Spleen (tissue), 11 donors: ENCODE measurements around the gene UACA. TPM values are rescaled to one million over a fixed set of nuclear protein-coding genes. Genes with fewer than 3 reads are reported as not detected.

Experiments used
- DNase-seq: peaks from one replicate; pipeline ENCODE4 v3.0.0-alpha.2; 2020
- H3K27ac ChIP-seq, 8 donors: fragments of 200-600 bp; sonication (generic) in 7 of 8; 1 replicate in 4 of 8; 2 replicates in 4 of 8; pipeline versions ENCODE4 v1.5.0 to v1.8.0; 2016 to 2021; ENCODE audit warnings: inconsistent platforms in 4 of 8, mild to moderate bottlenecking in 4 of 8, moderate library complexity in 1 of 8
- H3K27me3 ChIP-seq, 7 donors: fragments of 200-600 bp; sonication (generic) in 6 of 7; replicated peaks in 1 of 7; 1 replicate in 4 of 7; 2 replicates in 3 of 7; pipeline versions ENCODE4 v1.5.0 to v1.8.0; 2016 to 2021; ENCODE audit warnings: inconsistent platforms in 3 of 7, mild to moderate bottlenecking in 1 of 7
- H3K36me3 ChIP-seq, 6 donors: fragments of 200-600 bp; sonication (generic) in 5 of 6; 1 replicate in 4 of 6; 2 replicates in 2 of 6; pipeline versions ENCODE4 v1.5.0 to v1.8.0; 2016 to 2021; ENCODE audit warnings: inconsistent platforms in 2 of 6
- H3K4me1 ChIP-seq, 6 donors: fragments of 200-600 bp; sonication (generic) in 5 of 6; 1 replicate in 3 of 6; 2 replicates in 3 of 6; pipeline versions ENCODE4 v1.5.0 to v1.8.0; 2016 to 2021; ENCODE audit warnings: inconsistent platforms in 3 of 6
- H3K4me3 ChIP-seq, 8 donors: fragments of 200-600 bp; sonication (generic) in 7 of 8; 1 replicate in 4 of 8; 2 replicates in 4 of 8; pipeline versions ENCODE4 v1.5.0 to v1.8.0; 2016 to 2021; ENCODE audit warnings: inconsistent platforms in 4 of 8, mild to moderate bottlenecking in 4 of 8, moderate library complexity in 2 of 8
- H3K9me3 ChIP-seq, 8 donors: fragments of 200-600 bp; sonication (generic) in 7 of 8; 1 replicate in 4 of 8; 2 replicates in 4 of 8; pipeline versions ENCODE4 v1.5.0 to v1.8.0; 2016 to 2021; ENCODE audit warnings: inconsistent platforms in 4 of 8
- POLR2A ChIP-seq, 3 donors: fragments of 450-650 bp; IDR thresholded peaks; one replicate each; pipeline ENCODE4 v1.5.1; 2017; ENCODE audit warnings: antibody characterized with exemption in 3 of 3, mild to moderate bottlenecking in 1 of 3
- POLR2AphosphoS5 ChIP-seq, 3 donors: sonication (generic); formaldehyde crosslinking; IDR thresholded peaks; one replicate each; pipeline ENCODE4 v1.5.1; 2017; ENCODE audit warnings: antibody characterized with exemption in 3 of 3
- WGBS, 5 donors: extraction: QIAGEN DNeasy Blood & Tissue Kit in 3 of 5; methylation state at CpG; one replicate each; pipeline versions ENCODE4 v1.1.5 to v1.1.7; 2013 to 2018; 5-methylcytosine and 5-hydroxymethylcytosine counted together
- intact Hi-C: fragments of 100-400 bp; cut with DNase I; formaldehyde crosslinking; loops from one replicate; pipeline ENCODE4 v1.15.0; 2023; ENCODE audit warnings: low total_unique reads
- polyA plus RNA-seq, 3 donors: library from polyadenylated mRNA; stranded (reverse); fragments of 200-250 nt; gene quantifications; one replicate each; pipeline ENCODE4 v1.2.1, GENCODE V29; 2013
- total RNA-seq, 7 donors: library from RNA; depleted of rRNA in 3 of 7; stranded (reverse); fragments of >200 nt in 3 of 7; fragmentation: NEBNext Ultra II Directional in 4 of 7; extraction: Animal tissue kit (Norgen Biotek cat#: 25700) in 4 of 7; gene quantifications; one replicate each; pipeline versions ENCODE4 v1.1.0 to v1.2.1, GENCODE V29; 2016 to 2021
- TF ChIP-seq, protein P1 (sequence below), 11 experiments: fragments of 200-600 bp in 7 of 11; fragments of 450-650 bp in 4 of 11; sonication (generic) in 4 of 11; IDR thresholded peaks in 8 of 11; conservative IDR thresholded peaks in 3 of 11; 1 replicate in 7 of 11; 2 replicates in 4 of 11; pipeline versions ENCODE4 v1.4.0 to v1.8.0; 2016 to 2021; ENCODE audit warnings: antibody characterized with exemption in 11 of 11, inconsistent platforms in 4 of 11, mild to moderate bottlenecking in 1 of 11
- donor health status: healthy with polysubstance abuse.
- donor health status: DM: no; HTN: no; CAD: no; lungs with moderate emphysema.
- donor health status: DM: no; HTN: no; CAD: no.
- donor health status: Bipolar disorder and iron deficiency.
- donor health status: healthy.
- donor health status: DM: no; HTN: no; CAD: no.
- donor health status: DM: yes; HTN: yes; CAD: no.

Gene UACA
- total and polyA plus RNA-seq, 10 donors = 21.9 to 113 (median 78.6) TPM

DNA sequence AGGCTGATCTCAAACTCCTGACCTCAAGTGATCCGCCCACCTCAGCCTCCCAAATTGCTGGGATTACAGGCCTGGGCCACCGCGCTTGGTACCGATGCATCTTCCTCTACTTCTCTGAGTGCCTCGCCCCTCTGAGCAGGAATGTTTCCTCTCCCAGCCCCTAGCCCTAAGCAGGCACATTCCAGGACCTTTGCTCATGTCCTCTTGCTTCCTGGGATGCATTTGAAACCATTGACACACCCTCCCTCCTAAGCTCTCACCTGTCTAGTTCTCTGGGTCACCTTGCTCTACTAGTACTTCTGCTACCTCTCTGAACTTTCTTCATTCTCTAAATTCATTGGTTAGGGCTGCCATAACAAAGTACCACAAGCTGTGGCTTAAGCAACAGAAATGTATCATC lies 17.9 kb upstream of the UACA start:
- no peaks in the 10 kb centered on the region for H3K36me3 ChIP-seq
- peaks cover 0 to 22% (median 0%) of the 10 kb centered on the region in 7 donors for H3K27me3 ChIP-seq
- DNase-seq = no peak
- peaks cover 0 to 5% (median 0%) of the 10 kb centered on the region in 6 donors for H3K4me1 ChIP-seq
- WGBS, 5 donors = 89 to 94% (median 94%) methylated on average over 5 of the region's 5 CpGs
- intact Hi-C loops = no loop called here
- TF ChIP-seq, protein P1, sequence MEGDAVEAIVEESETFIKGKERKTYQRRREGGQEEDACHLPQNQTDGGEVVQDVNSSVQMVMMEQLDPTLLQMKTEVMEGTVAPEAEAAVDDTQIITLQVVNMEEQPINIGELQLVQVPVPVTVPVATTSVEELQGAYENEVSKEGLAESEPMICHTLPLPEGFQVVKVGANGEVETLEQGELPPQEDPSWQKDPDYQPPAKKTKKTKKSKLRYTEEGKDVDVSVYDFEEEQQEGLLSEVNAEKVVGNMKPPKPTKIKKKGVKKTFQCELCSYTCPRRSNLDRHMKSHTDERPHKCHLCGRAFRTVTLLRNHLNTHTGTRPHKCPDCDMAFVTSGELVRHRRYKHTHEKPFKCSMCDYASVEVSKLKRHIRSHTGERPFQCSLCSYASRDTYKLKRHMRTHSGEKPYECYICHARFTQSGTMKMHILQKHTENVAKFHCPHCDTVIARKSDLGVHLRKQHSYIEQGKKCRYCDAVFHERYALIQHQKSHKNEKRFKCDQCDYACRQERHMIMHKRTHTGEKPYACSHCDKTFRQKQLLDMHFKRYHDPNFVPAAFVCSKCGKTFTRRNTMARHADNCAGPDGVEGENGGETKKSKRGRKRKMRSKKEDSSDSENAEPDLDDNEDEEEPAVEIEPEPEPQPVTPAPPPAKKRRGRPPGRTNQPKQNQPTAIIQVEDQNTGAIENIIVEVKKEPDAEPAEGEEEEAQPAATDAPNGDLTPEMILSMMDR (IDR thresholded peaks at IDR 0.05 in 8 of 11, conservative IDR thresholded peaks at IDR 0.05 in 3 of 11) = no peak
- no peak for TF ChIP-seq POLR2AphosphoS5 (IDR thresholded peaks at IDR 0.05)
- TF ChIP-seq POLR2A (IDR thresholded peaks at IDR 0.05) = no peak
- H3K27ac ChIP-seq = no peak overlapping the region
- no peaks in the 10 kb centered on the region for H3K9me3 ChIP-seq
- no peak overlapping the region for H3K4me3 ChIP-seq

GRCh38 chr15:70778258-70779076 lies 15.1 kb upstream of the UACA start:
- 74 to 88% (median 81%) methylated on average over 3 of the region's 3 CpGs for WGBS, 5 donors
- TF ChIP-seq, protein P1 (IDR thresholded peaks at IDR 0.05 in 8 of 11, conservative IDR thresholded peaks at IDR 0.05 in 3 of 11) = no peak
- TF ChIP-seq POLR2AphosphoS5 (IDR thresholded peaks at IDR 0.05) = no peak
- TF ChIP-seq POLR2A (IDR thresholded peaks at IDR 0.05) = no peak
- peaks cover 0 to 8% (median 0%) of the 10 kb centered on the region in 6 donors for H3K4me1 ChIP-seq

GRCh38 chr15:70777170-70777926 lies 14.0 kb upstream of the UACA start:
- H3K4me1 ChIP-seq = peaks cover 0 to 8% (median 0%) of the 10 kb centered on the region in 6 donors
- H3K36me3 ChIP-seq = no peaks in the 10 kb centered on the region
- no peak for DNase-seq
- no peak overlapping the region for H3K27ac ChIP-seq
- TF ChIP-seq POLR2A (IDR thresholded peaks at IDR 0.05) (no peak), POLR2AphosphoS5 (IDR thresholded peaks at IDR 0.05) (no peak)
- TF ChIP-seq, protein P1 (IDR thresholded peaks at IDR 0.05 in 8 of 11, conservative IDR thresholded peaks at IDR 0.05 in 3 of 11) = no peak
- 40 to 60% (median 47%) methylated on average over 7 of the region's 7 CpGs for WGBS, 5 donors
- peaks cover 0 to 12% (median 0%) of the 10 kb centered on the region in 7 donors for H3K27me3 ChIP-seq
- intact Hi-C loops = no loop called here
- no peaks in the 10 kb centered on the region for H3K9me3 ChIP-seq
- no peak overlapping the region for H3K4me3 ChIP-seq

More at GRCh38 chr15:70778258-70779076, 15.1 kb upstream of the UACA start:
- no peaks in the 10 kb centered on the region for H3K36me3 ChIP-seq
- peaks cover 0 to 22% (median 0%) of the 10 kb centered on the region in 7 donors for H3K27me3 ChIP-seq
- no peak for DNase-seq
- H3K9me3 ChIP-seq = no peaks in the 10 kb centered on the region
- no peak overlapping the region for H3K4me3 ChIP-seq
- H3K27ac ChIP-seq = no peak overlapping the region
- intact Hi-C loops = no loop called here

GRCh38 chr15:70775160-70775559 lies 11.8 kb upstream of the UACA start:
- H3K27ac ChIP-seq = no peak overlapping the region
- H3K4me1 ChIP-seq = peaks cover 0 to 11% (median 2%) of the 10 kb centered on the region in 6 donors
- TF ChIP-seq POLR2A (IDR thresholded peaks at IDR 0.05) = no peak
- no peak for TF ChIP-seq POLR2AphosphoS5 (IDR thresholded peaks at IDR 0.05)
- TF ChIP-seq, protein P1 (IDR thresholded peaks at IDR 0.05 in 8 of 11, conservative IDR thresholded peaks at IDR 0.05 in 3 of 11) = no peak
- intact Hi-C loops = no loop called here
- no peak for DNase-seq
- no peak overlapping the region for H3K4me3 ChIP-seq
- H3K36me3 ChIP-seq = no peaks in the 10 kb centered on the region
- no peaks in the 10 kb centered on the region for H3K27me3 ChIP-seq
- WGBS, 5 donors = 79 to 95% (median 87%) methylated on average over 2 of the region's 2 CpGs
- H3K9me3 ChIP-seq = no peaks in the 10 kb centered on the region
